ENCODE data around the gene C19orf67. TPM values are rescaled to one million over a fixed set of nuclear protein-coding genes. Genes with fewer than 3 reads are reported as not detected.
A peak's percentile ranks its signal among the peaks of the same experiment; 100 is the strongest.

Gene C19orf67
- total RNA-seq, 1 donor from 2014 or later = not detected

- FAIRE-seq = no peak
Measured at GRCh38 chr19:14111486-14111885, 25.9 kb upstream of the C19orf67 start.

GRCh38 chr19:14110650-14111049 is 25.1 kb upstream of the C19orf67 start:
- FAIRE-seq (no peak), DNase-seq (ENCODE audit: low spot score in 2 of 2) (no peak)

More at GRCh38 chr19:14111486-14111885, 25.9 kb upstream of the C19orf67 start:
- no peak for DNase-seq (ENCODE audit: low spot score in 2 of 2)

GRCh38 chr19:14107581-14108461 is 22.2 kb upstream of the C19orf67 start:
- DNase-seq (ENCODE audit: low spot score in 2 of 2) = no peak

GRCh38 chr19:14106840-14107239 is 21.3 kb upstream of the C19orf67 start:
- no peak for FAIRE-seq
- DNase-seq (ENCODE audit: low spot score in 2 of 2) = no peak

More at GRCh38 chr19:14107581-14108461, 22.2 kb upstream of the C19orf67 start:
- FAIRE-seq = no peak

GRCh38 chr19:14105680-14106079 is 20.1 kb upstream of the C19orf67 start:
- no peak for FAIRE-seq
- DNase-seq (ENCODE audit: low spot score in 2 of 2) = no peak

- no peak for FAIRE-seq
- no peak for DNase-seq (ENCODE audit: low spot score in 2 of 2)
Measured at GRCh38 chr19:14103310-14103709, 17.7 kb upstream of the C19orf67 start.

- no peak for FAIRE-seq
Measured at GRCh38 chr19:14102756-14103155, 17.2 kb upstream of the C19orf67 start.

GRCh38 chr19:14102102-14102696 is 16.6 kb upstream of the C19orf67 start:
- DNase-seq (ENCODE audit: low spot score in 2 of 2) = no peak
- FAIRE-seq = no peak

More at GRCh38 chr19:14102756-14103155, 17.2 kb upstream of the C19orf67 start:
- no peak for DNase-seq (ENCODE audit: low spot score in 2 of 2)

GRCh38 chr19:14101003-14101545 is 15.5 kb upstream of the C19orf67 start:
- FAIRE-seq (no peak), DNase-seq (ENCODE audit: low spot score in 2 of 2) (no peak)

- FAIRE-seq (no peak), DNase-seq (ENCODE audit: low spot score in 2 of 2) (no peak)
Measured at GRCh38 chr19:14097532-14098151, 12.1 kb upstream of the C19orf67 start.

- FAIRE-seq = no peak
- DNase-seq (ENCODE audit: low spot score in 2 of 2) = no peak
Measured at GRCh38 chr19:14096272-14096992, 10.8 kb upstream of the C19orf67 start.

- DNase-seq (ENCODE audit: low spot score in 2 of 2) (no peak), FAIRE-seq (no peak)
Measured at GRCh38 chr19:14094854-14095253, 9.3 kb upstream of the C19orf67 start.

GRCh38 chr19:14093117-14093823 is 7.7 kb upstream of the C19orf67 start:
- FAIRE-seq = no peak
- DNase-seq (ENCODE audit: low spot score in 2 of 2) = no peak

- DNase-seq (ENCODE audit: low spot score in 2 of 2) (no peak), FAIRE-seq (no peak)
Measured at GRCh38 chr19:14091813-14092462, 6.4 kb upstream of the C19orf67 start.

GRCh38 chr19:14091081-14091812 is 5.7 kb upstream of the C19orf67 start:
- peak in 1 of 2 donors; percentile 97 for DNase-seq (ENCODE audit: low spot score in 2 of 2)

GRCh38 chr19:14090509-14091080 is 5.0 kb upstream of the C19orf67 start, which contains the start of gene SAMD1:
Gene SAMD1 (minus strand): TSS chr19:14090751.
- DNase-seq (ENCODE audit: low spot score in 2 of 2) (peak; percentile 93 to 96), FAIRE-seq (no peak)

More at GRCh38 chr19:14091081-14091812, 5.7 kb upstream of the C19orf67 start:
- FAIRE-seq = no peak

- peak; percentile 64 to 81 for DNase-seq (ENCODE audit: low spot score in 2 of 2)
Measured at GRCh38 chr19:14089662-14090508, 4.3 kb upstream of the C19orf67 start.

More at GRCh38 chr19:14089662-14090508, 4.3 kb upstream of the C19orf67 start:
- FAIRE-seq = no peak
